T1000 (cell line): ENCODE data around the gene DHDH.
"Not testable (repeated sequence)": the region's sequence is repeated elsewhere in the genome, so short reads cannot be mapped to it uniquely, and the experiment has no call there.

Experiments used
- DNase-seq: peaks from one replicate; lab custom pipeline; 2025; ENCODE audit warnings: mixed read lengths; lab: John Stamatoyannopoulos, UW

The DHDH gene

GRCh38 chr19:48915757-48916156 lies 17.7 kb upstream of the DHDH start:
- DNase-seq: no peak

DNA sequence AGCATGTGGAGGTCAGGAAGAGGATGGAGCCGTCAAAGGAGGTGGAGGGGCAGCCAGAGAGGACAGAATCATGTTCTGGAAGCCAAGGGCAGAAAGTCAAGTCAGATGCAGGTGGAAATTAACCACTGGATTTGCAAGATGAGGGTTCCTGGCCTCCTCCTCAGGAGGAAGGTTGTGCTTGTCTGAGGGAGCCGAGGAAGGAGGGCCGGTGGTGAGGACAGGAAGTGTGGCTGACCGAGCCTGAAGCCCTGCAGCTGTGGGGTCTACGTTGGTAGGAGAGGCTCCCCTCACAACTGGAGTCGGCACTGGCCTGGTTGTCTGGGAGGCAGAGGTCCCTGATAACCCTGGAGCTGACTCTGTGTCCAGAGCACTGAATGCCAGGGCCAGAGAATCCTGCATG lies 15.4 kb upstream of the DHDH start:
- no peak for DNase-seq

GRCh38 chr19:48918801-48919247 lies 14.7 kb upstream of the DHDH start:
- no peak for DNase-seq

GRCh38 chr19:48919271-48919670 lies 14.2 kb upstream of the DHDH start:
- not testable (repeated sequence) for DNase-seq

GRCh38 chr19:48920949-48921348 lies 12.6 kb upstream of the DHDH start:
- DNase-seq: no peak

DNA sequence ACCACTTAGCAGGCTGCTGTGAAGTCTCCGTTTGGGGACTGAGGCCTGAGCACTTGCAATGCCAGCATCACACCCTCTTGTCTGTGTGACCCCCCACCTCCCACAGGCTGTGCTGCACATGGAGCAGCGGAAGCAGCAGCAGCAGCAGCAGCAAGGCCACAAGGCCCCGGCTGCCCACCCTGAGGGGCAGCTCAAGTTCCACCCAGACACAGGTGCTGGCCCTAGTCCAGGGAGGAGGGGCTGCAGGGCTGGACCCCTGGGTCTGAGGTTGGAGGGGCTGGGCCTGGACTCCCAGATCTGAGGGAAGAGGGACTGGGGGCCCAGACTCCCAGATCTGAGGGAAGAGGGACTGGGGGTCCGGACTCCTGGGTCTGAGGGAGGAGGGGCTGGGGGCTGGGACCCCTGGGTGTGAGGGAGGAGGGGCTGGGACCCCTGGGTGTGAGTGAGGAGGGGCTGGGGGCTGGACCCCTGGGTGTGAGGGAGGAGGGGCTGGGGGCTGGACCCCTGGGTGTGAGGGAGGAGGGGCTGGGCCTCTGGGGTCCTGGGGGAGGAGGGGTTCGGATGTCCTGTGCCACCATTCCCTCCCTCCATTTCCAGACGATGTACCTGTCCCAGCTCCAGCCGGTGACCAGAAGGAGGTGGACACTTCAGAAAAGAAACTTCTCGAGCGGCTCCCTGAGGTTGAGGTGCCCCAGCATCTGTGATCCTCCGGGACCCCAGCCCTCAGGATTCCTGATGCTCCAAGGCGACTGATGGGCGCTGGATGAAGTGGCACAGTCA lies 11.6 kb upstream of the DHDH start:
- no peak for DNase-seq

- DNase-seq: no peak
Observed at GRCh38 chr19:48922548-48923490, 10.7 kb upstream of the DHDH start.

GRCh38 chr19:48925240-48925843 lies 8.2 kb upstream of the DHDH start:
- DNase-seq: peak; percentile 40

DNA sequence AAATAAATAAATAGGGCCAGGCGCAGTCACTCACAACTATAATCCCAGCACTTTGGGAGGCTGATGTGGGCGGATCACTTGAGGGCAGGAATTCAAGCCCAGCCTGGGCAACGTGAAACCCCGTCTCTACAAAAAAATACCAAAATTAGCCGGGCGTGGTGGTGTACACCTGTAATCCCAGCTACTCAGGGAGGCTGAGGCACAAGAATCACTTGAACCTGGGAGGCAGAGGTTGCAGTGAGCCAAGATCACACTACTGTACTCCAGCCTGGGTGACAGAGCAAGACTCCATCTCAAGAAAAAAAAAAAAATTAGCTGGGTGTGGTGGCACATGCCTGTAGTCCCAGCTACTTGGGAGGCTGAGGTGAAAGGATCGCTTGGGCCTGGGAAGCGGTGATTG lies 7.6 kb upstream of the DHDH start:
- not testable (repeated sequence) for DNase-seq

DNA sequence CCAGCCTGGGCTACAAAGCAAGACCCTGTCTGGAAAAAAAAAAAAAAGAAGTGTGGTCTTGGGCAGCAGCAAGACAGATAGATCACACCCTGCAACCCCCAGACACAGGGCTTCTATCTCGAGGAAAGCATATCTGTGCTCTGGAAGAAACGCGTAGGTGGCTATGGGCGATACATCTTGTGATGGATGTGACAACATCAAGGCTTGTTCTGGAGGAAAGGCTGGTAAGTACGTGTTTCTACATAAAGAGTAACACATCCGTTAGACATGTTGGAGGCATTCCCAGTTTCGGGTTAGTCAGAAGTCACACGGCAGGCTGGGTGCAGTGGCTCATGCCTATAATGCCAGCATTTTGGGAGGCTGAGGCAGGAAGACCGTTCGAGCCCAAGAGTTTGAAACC lies 6.6 kb upstream of the DHDH start:
- DNase-seq: peak; percentile 44

GRCh38 chr19:48927692-48928091 lies 5.8 kb upstream of the DHDH start:
- DNase-seq: not testable (repeated sequence)

- DNase-seq: no peak
Observed at GRCh38 chr19:48928164-48929025, 5.1 kb upstream of the DHDH start.

- DNase-seq: no peak
Observed at GRCh38 chr19:48934837-48935236, 1.3 kb downstream of the DHDH start.

DNA sequence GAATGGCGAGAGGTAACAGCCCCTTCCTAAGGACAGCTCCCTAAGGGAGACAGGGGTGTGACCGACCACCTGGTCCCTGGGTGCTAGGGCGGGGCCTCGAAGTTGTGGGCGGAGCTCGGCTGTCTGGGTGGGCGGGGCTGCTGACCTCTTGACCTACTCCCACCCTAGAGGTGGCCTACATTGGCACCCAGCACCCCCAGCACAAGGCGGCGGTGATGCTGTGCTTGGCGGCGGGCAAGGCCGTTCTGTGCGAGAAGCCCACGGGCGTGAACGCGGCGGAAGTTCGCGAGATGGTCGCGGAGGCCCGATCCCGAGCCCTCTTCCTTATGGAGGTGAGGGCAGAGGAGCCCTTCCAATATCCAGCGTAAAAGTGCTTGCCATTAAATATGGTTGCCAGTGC lies 2.4 kb downstream of the DHDH start:
- DNase-seq: no peak

DNA sequence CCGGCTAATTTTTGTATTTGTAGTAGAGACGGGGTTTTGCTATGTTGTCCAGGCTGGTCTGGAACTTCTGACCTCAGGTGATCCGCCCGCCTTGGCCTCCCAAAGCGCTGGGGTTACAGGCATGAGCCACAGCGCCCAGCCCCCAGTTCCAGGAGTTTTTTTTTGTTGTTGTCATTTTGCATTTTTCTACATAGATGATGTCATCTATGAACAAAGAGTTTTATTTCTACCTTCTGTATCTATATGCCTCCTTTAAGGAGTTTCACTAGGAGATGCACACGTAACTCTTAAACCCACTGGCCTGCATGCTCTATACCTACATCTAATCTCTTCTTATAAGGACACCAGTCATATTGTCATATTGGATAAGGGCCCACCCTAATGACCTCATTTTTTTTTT lies 4.8 kb downstream of the DHDH start:
- DNase-seq: no peak

- no peak for DNase-seq
Observed at GRCh38 chr19:48940902-48941301, 7.4 kb downstream of the DHDH start.

DNA sequence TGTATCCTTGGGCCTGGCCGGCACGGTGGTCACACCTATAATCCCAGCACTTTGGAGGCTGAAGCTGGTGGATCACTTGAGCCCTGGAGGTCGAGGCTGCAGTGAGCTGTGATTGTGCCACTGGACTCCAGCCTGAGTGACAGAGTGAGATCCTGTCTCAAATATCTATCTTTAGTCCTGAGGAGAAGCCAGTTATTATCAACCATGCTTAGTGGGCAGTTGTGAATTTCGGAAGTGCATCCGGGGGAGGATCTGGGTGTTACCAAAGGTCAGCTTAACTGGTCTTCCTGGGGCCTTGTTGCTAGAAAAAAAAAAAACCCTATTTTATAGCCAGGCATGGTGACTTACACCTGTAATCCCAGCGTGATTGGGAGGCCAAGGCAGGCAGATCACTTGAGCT lies 9.6 kb downstream of the DHDH start:
- DNase-seq: no peak

DNA sequence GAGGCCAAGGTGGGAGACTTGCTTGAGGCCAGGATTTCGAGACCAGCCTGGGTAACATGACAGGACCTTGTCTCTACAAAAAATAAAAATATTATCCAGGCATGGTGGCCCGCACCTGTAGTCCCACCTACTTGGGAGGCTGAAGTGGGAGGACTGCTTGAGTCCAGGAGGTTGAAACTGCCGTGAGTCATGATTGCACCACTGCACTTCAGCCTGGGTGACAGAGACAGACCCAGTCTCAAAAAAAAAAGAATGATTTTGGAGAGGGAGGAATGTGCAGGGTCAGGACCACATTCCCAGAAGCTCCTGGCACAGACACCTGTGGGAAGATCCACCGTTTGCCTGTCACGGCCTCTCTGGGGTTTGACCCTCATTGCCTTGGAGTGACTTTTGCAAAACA lies 11.9 kb downstream of the DHDH start:
- DNase-seq: no peak

- DNase-seq: no peak
Observed at GRCh38 chr19:48945817-48946216, 12.3 kb downstream of the DHDH start.

- no peak for DNase-seq
Observed at GRCh38 chr19:48946463-48947257, 13.2 kb downstream of the DHDH start.

GRCh38 chr19:48947258-48947542 lies 13.7 kb downstream of the DHDH start:
- no peak for DNase-seq
